DOHH2 (cell line): ENCODE measurements around the gene STYXL2.

ENCODE experiments used
- H3F3A ChIP-seq: fragments of 200-600 bp; sonication (generic), shearing (Covaris generic); 2 replicates; pipeline ENCODE4 v1.6.0; 2016; ENCODE audit warnings: antibody characterized with exemption, mild to moderate bottlenecking; ENCODE audit not compliant: control insufficient read depth, insufficient read depth
- H3K27ac ChIP-seq: fragments of 200-600 bp; sonication (generic); 2 replicates; pipeline ENCODE4 v1.5.1; 2014; ENCODE audit warnings: low read depth, mild to moderate bottlenecking, low read length, moderate library complexity
- H3K27me3 ChIP-seq: fragments of 200-600 bp; sonication (generic); 2 replicates; pipeline ENCODE4 v1.6.1; 2014; ENCODE audit warnings: mild to moderate bottlenecking, low read length, mixed read lengths; ENCODE audit not compliant: control insufficient read depth
- H3K36me3 ChIP-seq: fragments of 200-600 bp; sonication (generic); 2 replicates; pipeline ENCODE4 v1.6.1; 2014; ENCODE audit warnings: mild to moderate bottlenecking, low read length, moderate library complexity, mixed read lengths; ENCODE audit not compliant: control insufficient read depth
- H3K4me1 ChIP-seq: fragments of 200-600 bp; sonication (generic); 2 replicates; pipeline ENCODE4 v1.6.1; 2014; ENCODE audit warnings: mild to moderate bottlenecking, low read length, mixed read lengths; ENCODE audit not compliant: control insufficient read depth
- H3K4me2 ChIP-seq: fragments of 200-600 bp; sonication (generic); 2 replicates; pipeline ENCODE4 v1.6.0; 2014; ENCODE audit warnings: mild to moderate bottlenecking, low read length, moderate library complexity
- H3K4me3 ChIP-seq: fragments of 200-600 bp; sonication (generic); 2 replicates; pipeline ENCODE4 v1.5.1; 2014; ENCODE audit warnings: mild to moderate bottlenecking, low read length, mixed read lengths
- H3K79me2 ChIP-seq: fragments of 200-600 bp; sonication (generic); 2 replicates; pipeline ENCODE4 v1.6.1; 2014; ENCODE audit warnings: mild to moderate bottlenecking, low read length, mixed read lengths; ENCODE audit not compliant: control insufficient read depth
- H3K9me2 ChIP-seq: fragments of 200-600 bp; sonication (generic); replicated peaks from 2 replicates; pipeline ENCODE4 v1.6.1; 2014; ENCODE audit warnings: mild to moderate bottlenecking, low read length, mixed read lengths; ENCODE audit not compliant: control insufficient read depth
- H3K9me3 ChIP-seq: fragments of 200-600 bp; sonication (generic); 2 replicates; pipeline ENCODE4 v1.6.1; 2014; ENCODE audit warnings: antibody characterized with exemption, low read length, mixed read lengths; ENCODE audit not compliant: control insufficient read depth, insufficient read depth
- H4K20me1 ChIP-seq: fragments of 200-600 bp; sonication (generic); 2 replicates; pipeline ENCODE4 v1.6.0; 2014; ENCODE audit warnings: low read depth, mild to moderate bottlenecking, antibody characterized with exemption, low read length, moderate library complexity; ENCODE audit not compliant: control insufficient read depth, insufficient read depth
- CTCF ChIP-seq: fragments of 200-600 bp; sonication (generic); IDR thresholded peaks from one replicate; pipeline ENCODE4 v1.5.1; 2014; ENCODE audit warnings: antibody characterized with exemption, mild to moderate bottlenecking, low read depth, low read length; ENCODE audit not compliant: poor library complexity, severe bottlenecking
- EZH2phosphoT487 ChIP-seq: fragments of 200-600 bp; sonication (generic); IDR thresholded peaks from 2 replicates; pipeline ENCODE4 v1.6.1; 2017; ENCODE audit warnings: borderline replicate concordance, mild to moderate bottlenecking, antibody characterized with exemption, low read length, moderate library complexity, mixed read lengths

STYXL2 gene

GRCh38 chr1:167137793-167138510 is 44.1 kb downstream of the STYXL2 start:
- Histone ChIP-seq H3F3A (0 out of 2 replicates have a peak, but pooled peaks cover 3% of the 10 kb centered on the region), H3K36me3 (no peaks in the 10 kb centered on the region), H3K4me2 (no peak overlapping the region; the same call in 1 of the 2 replicates), H3K4me1 (peaks cover 20% of the 10 kb centered on the region), H4K20me1 (no peaks in the 10 kb centered on the region), H3K27ac (no peak overlapping the region), H3K9me2 (no peaks in the 10 kb centered on the region), H3K79me2 (no peaks in the 10 kb centered on the region), H3K9me3 (no peaks in the 10 kb centered on the region), H3K27me3 (0 out of 2 replicates have a peak, but pooled peaks cover 5% of the 10 kb centered on the region), H3K4me3 (no peak overlapping the region)
- no peak for TF ChIP-seq CTCF
- TF ChIP-seq EZH2phosphoT487, result no peak

- Histone ChIP-seq H3K27ac (no peak overlapping the region), H3K4me2 (no peak overlapping the region), H3K9me3 (no peaks in the 10 kb centered on the region), H3K79me2 (no peaks in the 10 kb centered on the region), H3K36me3 (no peaks in the 10 kb centered on the region), H3K27me3 (0 out of 2 replicates have a peak, but pooled peaks cover 5% of the 10 kb centered on the region), H3K4me3 (no peak overlapping the region), H3K4me1 (peaks cover 20% of the 10 kb centered on the region), H3K9me2 (no peaks in the 10 kb centered on the region), H3F3A (0 out of 2 replicates have a peak, but pooled peaks cover 3% of the 10 kb centered on the region), H4K20me1 (no peaks in the 10 kb centered on the region)
- TF ChIP-seq CTCF, result no peak
- no peak for TF ChIP-seq EZH2phosphoT487
Observed at GRCh38 chr1:167138703-167139102, 44.8 kb downstream of the STYXL2 start.

- no peaks in the 10 kb centered on the region for H3K79me2 ChIP-seq
- no peaks in the 10 kb centered on the region for H4K20me1 ChIP-seq
- no peak overlapping the region for H3K27ac ChIP-seq
- peaks cover 7% of the 10 kb centered on the region for H3K4me1 ChIP-seq
- H3K4me2 ChIP-seq, result no peak overlapping the region
- 0 out of 2 replicates have a peak, but pooled peaks cover 3% of the 10 kb centered on the region for H3F3A ChIP-seq
- no peaks in the 10 kb centered on the region for H3K9me2 ChIP-seq
- TF ChIP-seq CTCF (no peak), EZH2phosphoT487 (no peak)
- H3K9me3 ChIP-seq, result no peaks in the 10 kb centered on the region
- H3K4me3 ChIP-seq, result no peak overlapping the region
- no peaks in the 10 kb centered on the region for H3K36me3 ChIP-seq
- H3K27me3 ChIP-seq, result peaks cover 7% of the 10 kb centered on the region; the same call in 1 of the 2 replicates
Observed at GRCh38 chr1:167141963-167142362, 48.1 kb downstream of the STYXL2 start.
